Adrenal gland (tissue), 5 donors: ENCODE results near the gene GLIPR2.

Experiments
- CTCF ChIP-seq, 6 experiments: fragments of 450-650 bp in 4 of 6; fragments of 200-600 bp in 2 of 6; sonication (generic) in 1 of 6; IDR thresholded peaks; 1 replicate in 5 of 6; 2 replicates in 1 of 6; pipeline versions ENCODE4 v1.5.1 to v1.8.0; 2016 to 2021; ENCODE audit warnings: antibody characterized with exemption in 6 of 6, mild to moderate bottlenecking in 2 of 6, moderate library complexity in 1 of 6
- POLR2A ChIP-seq, 2 donors: fragments of 450-650 bp; IDR thresholded peaks; one replicate each; pipeline ENCODE4 v1.6.1; 2017; ENCODE audit warnings: antibody characterized with exemption in 2 of 2, mild to moderate bottlenecking in 2 of 2, moderate library complexity in 1 of 2
- donor health status: DM: no; HTN: no; CAD: no.

GRCh38 chr9:36091026-36091953 is 45.2 kb upstream of the GLIPR2 start:
- TF ChIP-seq POLR2A (IDR thresholded peaks at IDR 0.05) (no peak), CTCF (IDR thresholded peaks at IDR 0.05) (no peak)
